GM19467 (cell line): ENCODE measurements around the gene SLC22A23.

Source experiments
- ATAC-seq: cut with Tn5 transposase; IDR thresholded peaks from one replicate; pipeline ENCODE4 v1.9.1; 2021; ENCODE audit warnings: mild to moderate bottlenecking, moderate library complexity; ENCODE audit not compliant: unreplicated experiment

SLC22A23 gene

DNA sequence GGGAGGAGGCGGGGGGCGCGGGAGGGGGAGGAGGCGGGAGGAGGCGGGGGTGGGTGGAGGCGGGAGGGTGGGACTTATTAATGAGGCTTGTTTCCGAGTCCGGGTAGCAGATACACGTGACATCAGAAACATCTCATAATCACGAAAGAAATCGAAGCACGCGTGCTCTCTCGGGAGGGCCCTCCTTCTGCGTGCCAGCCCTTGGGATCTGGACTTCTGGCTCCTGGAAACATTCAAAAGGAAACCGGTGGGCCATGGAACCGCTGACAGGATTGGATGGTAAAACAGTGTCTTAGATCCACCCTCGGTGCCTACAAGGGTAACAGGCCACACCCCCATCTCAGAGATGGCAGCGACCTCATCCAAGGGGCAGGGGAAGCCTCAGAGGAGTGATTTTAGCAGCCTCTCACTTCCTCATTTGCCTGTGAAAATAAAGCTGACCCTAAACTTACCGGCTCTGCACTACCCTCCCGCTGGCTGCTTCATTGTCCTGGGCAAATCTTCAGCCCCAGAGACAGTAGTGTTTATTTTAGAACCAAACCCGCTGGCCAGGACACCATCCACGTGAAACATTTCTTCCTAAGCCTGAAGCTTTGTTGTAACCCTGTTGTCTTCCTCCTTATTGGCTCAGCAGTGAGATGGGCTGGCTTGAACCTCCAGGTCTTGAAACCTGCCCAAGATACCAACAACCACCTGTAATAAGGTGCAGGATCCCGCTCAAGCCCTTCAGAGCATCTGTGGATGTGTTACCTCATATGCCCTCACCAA is 100.6 kb downstream of the SLC22A23 start:
- peak; percentile 69 for ATAC-seq

DNA sequence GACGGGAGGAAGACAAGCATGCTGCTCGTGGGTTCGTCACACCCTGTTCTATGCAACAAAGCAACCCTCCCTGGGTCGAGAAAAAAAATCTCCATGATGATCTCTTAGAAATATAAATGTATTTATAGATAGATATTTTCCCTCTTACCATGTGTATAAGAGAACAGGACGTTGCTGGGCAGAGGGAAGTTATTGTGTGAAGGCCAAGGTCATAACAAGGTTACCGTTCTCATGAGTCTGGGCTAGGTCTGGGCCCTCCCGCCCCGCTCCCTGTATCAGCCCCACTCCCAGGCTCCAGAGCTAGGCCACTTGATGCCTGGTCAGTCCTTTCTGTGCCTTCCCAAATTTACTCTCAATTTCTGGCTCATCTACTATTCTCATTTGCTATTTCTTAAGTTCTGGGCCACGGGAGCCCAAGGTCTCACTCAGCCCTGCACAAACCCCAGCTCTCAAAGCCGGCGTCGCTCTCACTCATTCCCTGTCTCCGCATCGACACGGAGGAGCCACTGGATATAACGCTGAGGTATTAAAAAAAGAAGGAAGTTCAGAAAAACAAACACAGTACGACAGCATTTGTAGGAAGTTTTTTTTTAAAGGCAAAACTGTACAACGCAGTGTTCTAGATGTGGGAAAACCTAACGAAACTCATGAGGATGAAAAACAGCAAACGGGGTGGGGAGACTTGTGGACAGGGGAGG is 101.3 kb downstream of the SLC22A23 start:
- no peak for ATAC-seq

GRCh38 chr6:3355011-3355357 is 101.9 kb downstream of the SLC22A23 start:
- no peak for ATAC-seq

- ATAC-seq = no peak
Observed at GRCh38 chr6:3353939-3354338, 102.9 kb downstream of the SLC22A23 start.

DNA sequence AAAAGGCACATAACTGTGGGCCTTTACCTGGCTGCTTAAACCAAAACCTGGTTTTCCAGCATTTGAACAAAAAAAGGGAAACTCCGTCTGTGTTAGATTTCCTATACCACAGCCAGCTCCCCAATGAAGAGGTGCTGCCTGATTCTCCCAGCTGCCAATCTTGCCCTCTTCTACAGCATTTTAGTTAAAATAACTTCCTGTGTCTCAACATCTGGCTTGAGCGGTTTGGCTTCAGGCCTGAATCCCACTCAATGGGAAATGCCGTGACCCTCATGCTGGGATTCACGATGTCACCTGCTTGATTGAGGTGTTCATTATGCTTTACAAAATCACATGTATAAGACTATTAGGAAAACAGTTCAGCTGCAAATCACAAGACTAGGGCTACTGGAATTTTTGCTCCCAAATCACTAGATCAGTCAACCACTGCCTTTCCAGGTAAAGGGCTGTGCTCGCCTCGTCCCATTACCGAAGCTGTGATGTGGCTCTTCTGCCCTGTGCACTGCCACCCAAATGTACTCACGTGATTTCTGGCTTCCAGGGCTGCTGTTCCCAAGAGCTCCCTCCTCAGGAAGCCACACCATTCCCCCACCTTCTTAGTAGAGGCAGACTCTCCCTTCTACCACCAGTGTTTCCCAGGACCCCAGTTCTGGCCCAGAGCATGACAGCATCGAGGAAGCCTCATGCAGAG is 103.5 kb downstream of the SLC22A23 start:
- ATAC-seq = no peak

DNA sequence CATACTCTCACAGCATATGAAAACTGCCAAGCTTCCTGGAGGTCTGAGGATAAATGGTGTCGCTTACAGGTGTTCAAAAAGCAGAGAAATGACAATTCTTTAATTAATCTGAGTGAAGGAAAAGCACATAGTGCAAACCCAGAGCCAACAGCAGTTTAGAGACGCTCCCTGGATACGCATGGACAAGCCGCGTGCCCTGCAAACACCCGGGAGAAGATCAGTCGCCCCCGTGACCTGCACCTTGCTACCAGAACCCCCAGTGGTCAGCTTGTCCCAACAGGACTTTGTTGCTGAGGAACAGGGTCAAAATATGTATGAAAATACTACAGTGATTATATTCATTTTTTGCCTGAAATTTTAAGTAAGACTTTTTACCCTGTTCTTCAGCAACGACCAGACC is 104.2 kb downstream of the SLC22A23 start:
- no peak for ATAC-seq

- no peak for ATAC-seq
Observed at GRCh38 chr6:3351829-3352524, 104.9 kb downstream of the SLC22A23 start.

GRCh38 chr6:3351105-3351676 is 105.7 kb downstream of the SLC22A23 start:
- ATAC-seq = no peak

GRCh38 chr6:3350252-3350796 is 106.5 kb downstream of the SLC22A23 start:
- ATAC-seq = no peak

DNA sequence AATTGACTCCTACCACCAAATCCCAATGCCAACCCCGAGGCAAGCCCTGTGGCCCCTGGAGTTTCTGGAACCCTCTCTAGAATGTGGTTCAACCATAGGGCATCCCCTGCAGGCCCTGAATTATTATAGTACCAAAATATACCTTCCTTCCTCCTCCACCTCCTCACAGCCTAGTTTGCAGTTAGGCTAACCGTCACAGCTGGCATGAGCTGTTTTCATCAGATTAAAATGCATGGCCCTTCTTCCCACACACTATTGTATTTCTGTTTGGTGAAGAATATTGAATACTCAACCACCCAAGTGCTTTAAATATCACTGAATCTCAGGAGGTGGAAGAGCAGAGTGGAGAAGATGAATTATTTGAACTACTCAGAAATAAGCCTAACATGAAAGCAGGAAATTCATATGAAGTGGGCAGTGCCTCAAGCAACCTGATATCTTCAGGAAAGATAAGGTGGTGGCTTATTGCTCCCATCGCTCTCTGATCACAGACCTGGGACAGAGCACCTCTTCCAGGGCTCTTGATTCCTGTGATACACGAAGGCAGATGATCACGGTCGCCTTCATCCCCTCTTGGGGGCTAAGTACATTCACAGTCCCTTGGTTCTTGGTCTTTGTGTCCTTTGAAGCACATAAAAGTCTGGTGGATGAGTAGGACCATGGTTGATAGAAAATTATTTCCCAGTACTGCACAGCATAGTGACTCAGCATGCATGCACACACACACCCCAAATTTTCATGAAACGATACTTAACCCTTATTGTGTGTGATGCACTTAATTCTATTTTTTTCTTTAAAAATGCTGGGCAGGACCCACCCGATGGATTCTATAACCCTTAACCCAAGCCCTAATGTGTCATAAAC is 107.2 kb downstream of the SLC22A23 start:
- ATAC-seq = no peak

DNA sequence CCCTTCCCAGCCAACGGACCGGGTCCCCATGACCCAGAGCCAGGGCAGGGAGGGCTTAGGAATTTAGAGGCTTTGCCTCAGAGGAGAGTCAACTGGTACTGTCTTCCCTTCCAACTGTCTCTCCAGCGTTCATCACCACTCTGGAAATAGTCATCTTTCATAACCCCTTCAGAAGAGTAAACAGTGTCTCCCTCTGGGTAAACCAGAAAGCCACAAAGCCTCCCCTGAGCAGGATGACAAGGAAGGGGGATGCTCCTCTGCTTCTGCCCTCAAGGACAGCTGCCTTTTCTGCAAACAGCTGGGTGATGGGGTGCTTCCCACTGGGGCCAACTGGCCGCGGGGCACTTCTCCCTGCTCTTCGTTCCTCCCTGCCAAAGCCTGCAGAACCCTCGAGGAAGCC is 108.0 kb downstream of the SLC22A23 start:
- no peak for ATAC-seq

DNA sequence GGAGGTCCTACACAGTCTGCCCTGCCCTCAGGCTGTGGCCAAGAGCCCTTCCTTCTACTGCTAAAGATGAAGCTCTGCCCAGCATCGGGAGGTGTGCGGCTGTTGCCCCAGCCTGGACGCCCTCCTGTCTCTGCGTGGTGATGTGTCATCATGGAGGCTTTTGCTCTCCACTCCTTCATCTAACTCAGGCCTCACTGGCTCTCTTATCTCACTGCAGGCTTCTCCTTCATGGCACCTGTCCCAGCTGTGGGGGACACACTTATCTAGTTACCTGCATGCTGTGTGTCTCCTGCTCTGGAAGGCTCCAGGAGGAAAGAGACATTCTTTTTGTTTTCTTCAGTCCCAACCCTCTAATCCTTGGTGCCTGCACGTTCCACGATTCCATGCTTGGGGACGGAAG is 109.0 kb downstream of the SLC22A23 start:
- ATAC-seq = no peak

GRCh38 chr6:3347247-3347646 is 109.6 kb downstream of the SLC22A23 start:
- no peak for ATAC-seq

DNA sequence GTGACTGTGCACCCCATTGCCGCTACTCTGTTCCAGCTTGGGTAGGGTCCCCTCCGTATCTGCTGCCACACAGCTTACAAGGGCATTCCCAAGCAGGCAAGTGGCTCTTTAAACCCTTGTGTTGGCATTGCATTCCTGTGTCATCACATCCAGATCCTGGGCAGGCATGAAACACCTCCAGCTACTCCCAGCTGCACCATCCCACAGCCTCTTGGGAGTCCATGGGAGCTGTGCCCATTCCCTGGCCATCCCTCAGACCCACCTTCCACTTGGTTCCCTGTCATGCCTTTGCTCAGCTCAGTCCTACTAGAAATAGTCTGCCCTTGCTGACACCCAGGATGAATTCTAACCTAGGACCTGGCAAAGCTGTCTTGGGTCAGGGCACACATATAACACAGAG is 110.4 kb downstream of the SLC22A23 start:
- no peak for ATAC-seq

DNA sequence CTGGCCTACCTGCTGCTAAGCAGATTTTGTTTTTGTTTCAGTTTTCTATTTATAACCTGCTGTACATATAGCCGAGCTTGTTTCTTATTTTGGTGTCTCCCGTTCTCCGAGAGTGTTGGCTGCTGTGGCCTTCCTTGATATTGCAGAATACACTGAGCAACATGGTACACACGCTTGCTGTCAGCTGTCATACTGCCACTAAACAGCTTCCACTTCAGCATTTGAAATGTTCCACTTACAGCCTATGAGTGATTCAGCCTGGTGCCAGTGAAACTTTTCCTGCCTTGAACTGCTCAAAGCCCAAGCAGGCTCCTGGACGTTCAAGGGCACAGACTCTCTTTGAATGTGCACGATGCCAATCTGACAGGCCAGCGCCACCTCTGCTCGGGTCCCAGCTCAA is 111.0 kb downstream of the SLC22A23 start:
- ATAC-seq = no peak

- ATAC-seq = no peak
Observed at GRCh38 chr6:3343089-3343883, 113.6 kb downstream of the SLC22A23 start.

DNA sequence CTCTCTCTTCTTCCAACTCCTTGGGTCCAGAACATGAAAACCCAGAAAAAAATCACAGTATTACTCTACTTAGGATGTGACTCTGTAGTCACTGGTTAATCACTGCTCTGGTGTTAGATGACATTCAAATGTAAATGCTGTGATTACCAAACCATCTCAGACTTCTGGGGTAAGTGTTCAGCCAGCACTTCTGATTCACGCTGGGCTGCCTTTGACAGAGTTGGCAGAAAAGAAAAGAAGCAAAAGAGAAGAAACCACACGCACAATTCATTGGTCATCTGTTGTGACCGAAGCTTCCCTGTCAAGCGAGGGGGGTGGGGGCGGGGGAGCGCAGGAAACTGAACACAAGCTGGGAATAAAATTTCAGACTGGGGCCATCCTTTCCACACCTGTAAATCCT is 115.4 kb downstream of the SLC22A23 start:
- no peak for ATAC-seq

- ATAC-seq = no peak
Observed at GRCh38 chr6:3340894-3341293, 116.0 kb downstream of the SLC22A23 start.

DNA sequence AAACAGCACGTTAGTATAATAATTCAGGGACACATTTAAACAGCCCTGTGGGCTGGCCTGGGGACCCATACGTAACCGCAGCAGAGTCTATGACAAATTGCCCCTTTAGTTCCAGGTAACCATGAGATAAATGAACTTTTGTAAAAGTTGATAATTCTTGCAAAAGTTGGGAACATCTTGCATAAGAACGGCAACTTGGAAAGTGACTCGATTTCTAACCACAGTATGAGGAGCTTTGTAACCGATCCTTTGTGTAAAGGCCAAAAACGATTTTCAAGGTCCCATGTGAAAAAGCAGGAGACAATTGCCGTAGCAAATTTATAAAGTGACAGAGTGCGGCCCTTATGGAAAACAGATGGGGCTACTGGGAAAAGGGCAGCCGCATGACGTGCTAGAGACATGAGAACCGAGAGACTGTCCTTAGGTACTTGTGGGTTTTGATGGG is 116.5 kb downstream of the SLC22A23 start:
- no peak for ATAC-seq
